ENCODE measurements around the gene EFCAB11. TPM values are rescaled to one million over a fixed set of nuclear protein-coding genes. Genes with fewer than 3 reads are reported as not detected.

EFCAB11 gene
- total and polyA plus RNA-seq, 9 of the 15 experiments (the other 6 are each of a cell fraction or from before 2014, with no cell fraction given): 13.4 to 37.9 (median 17.4) TPM

DNA sequence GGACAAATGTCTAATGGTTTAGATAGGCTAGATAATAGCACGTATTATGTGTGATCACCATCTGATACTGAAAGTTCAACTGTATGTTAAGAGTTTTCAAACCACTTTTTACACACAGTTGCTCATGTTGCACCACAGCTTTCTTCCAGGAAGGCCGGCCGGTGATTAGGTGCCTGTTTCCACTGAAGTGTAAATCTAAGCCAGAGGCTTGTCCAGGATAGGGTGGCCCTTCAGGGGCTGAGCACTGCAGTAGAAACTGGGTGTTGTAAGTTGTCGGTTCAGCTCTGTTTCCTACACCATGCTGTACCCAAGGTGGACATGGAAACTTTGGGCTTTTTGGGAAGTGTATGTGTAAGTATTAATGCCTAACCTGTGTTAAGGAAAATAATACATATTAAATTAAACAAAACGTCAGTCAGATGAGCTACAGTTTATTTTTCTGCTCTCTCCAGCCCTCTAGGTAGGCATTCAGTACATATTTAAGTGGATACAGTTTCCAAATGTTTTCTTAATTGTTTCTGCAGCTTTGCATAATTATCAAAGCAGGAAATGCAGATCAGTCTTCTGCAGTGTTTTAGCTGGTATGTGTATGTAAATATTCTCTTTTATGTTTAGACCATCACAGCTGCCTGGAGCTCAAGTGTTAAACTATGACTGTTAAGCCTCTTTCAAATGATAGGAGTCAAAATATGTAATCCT is 32.1 kb upstream of the EFCAB11 start (continued):
- TF ChIP-seq ZFP30 (CRISPR knock-in tag; IDR thresholded peaks at IDR 0.05; ENCODE audit: borderline replicate concordance): no peak

DNA sequence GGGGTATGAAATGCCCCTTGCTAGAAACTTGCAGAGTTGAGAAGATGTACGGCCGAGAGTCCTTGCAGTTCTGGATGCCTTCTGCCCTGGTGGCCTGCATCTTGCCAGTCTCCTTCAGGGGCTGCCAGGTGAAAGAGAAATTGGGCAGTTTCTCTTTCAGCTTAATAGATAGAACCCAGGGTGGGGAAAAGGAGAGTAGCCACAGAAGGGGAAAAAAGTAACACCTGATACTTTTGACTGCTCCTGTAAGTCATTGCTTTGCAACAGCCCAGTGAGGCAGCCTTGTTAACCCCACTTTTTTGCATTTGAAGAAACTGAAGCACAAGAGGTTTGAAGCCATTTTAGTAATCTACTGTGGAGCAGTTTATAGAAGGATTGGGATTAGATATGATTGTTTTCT is 28.8 kb upstream of the EFCAB11 start:
- Histone ChIP-seq H3K4me2 (ENCODE audit: insufficient read depth, low read length) (no peak overlapping the region), H3K9ac (ENCODE audit: insufficient read depth in 1 of 2, low read depth in 2 of 2, low read length in 2 of 2) (no peak overlapping the region), H3K4me1 (replicated peaks in 1 of 2; ENCODE audit: control insufficient read depth in 2 of 2, insufficient read depth in 2 of 2, low read length in 2 of 2) (no peaks in the 10 kb centered on the region), H3K27me3 (ENCODE audit: control insufficient read depth in 2 of 2, insufficient read depth in 2 of 2, low read length in 2 of 2) (no peaks in the 10 kb centered on the region), H3K79me2 (ENCODE audit: control insufficient read depth, insufficient read depth, low read length) (no peaks in the 10 kb centered on the region), H2AFZ (ENCODE audit: low read depth, low read length) (no peak overlapping the region), H3K36me3 (ENCODE audit: control insufficient read depth, insufficient read depth, low read length) (peaks cover 63% of the 10 kb centered on the region), H3K9me1 (ENCODE audit: control insufficient read depth, insufficient read depth, low read length) (no peaks in the 10 kb centered on the region), H3K4me3 (no peak overlapping the region), H4K20me1 (replicated peaks; ENCODE audit: control insufficient read depth, insufficient read depth, low read length) (no peaks in the 10 kb centered on the region), H3K9me3 (replicated peaks; ENCODE audit: control insufficient read depth, insufficient read depth, low read depth, low read length) (no peaks in the 10 kb centered on the region), H3K27ac (ENCODE audit: extremely low read depth, low read depth, low read length) (no peak overlapping the region)
- WGBS (ENCODE audit: insufficient coverage, low coverage, missing lambda C conversion rate): 94% methylated on average over 2 of the region's 2 CpGs
- DNase-seq (ENCODE audit: extremely low read depth in 1 of 4, low spot score in 3 of 4): no peak
- CTCF ChIA-PET (ENCODE audit: low intra/inter-chr PET ratio): no interaction called here
- POLR2A ChIA-PET: no interaction called here
- no TSS peak for BruUV-seq (replicated peaks)
- intact Hi-C loops (cut with micrococcal nuclease) (no loop called here), in situ Hi-C loops (cut with MboI) (no loop called here)
- ATAC-seq: no peak
- FAIRE-seq: no peak
- TF ChIP-seq, protein P1, sequence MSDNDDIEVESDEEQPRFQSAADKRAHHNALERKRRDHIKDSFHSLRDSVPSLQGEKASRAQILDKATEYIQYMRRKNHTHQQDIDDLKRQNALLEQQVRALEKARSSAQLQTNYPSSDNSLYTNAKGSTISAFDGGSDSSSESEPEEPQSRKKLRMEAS (CRISPR knock-in tag; IDR thresholded peaks at IDR 0.05): no peak
- TF ChIP-seq IRF2 (CRISPR knock-in tag; IDR thresholded peaks at IDR 0.05) (no peak), ZNF507 (tag; conservative IDR thresholded peaks at IDR 0.05) (no peak), ZNF175 (CRISPR knock-in tag; IDR thresholded peaks at IDR 0.05; ENCODE audit: low read depth) (no peak), BACH1 (tag; IDR thresholded peaks at IDR 0.05) (no peak), HDAC1 (IDR thresholded peaks at IDR 0.05) (no peak), BCOR (IDR thresholded peaks at IDR 0.05) (no peak), XRCC4 (IDR thresholded peaks at IDR 0.05; ENCODE audit: extremely low read depth, insufficient read depth, insufficient read length) (no peak), KAT8 (IDR thresholded peaks at IDR 0.05; ENCODE audit: low read depth) (no peak)
- TF ChIP-seq, protein P2, sequence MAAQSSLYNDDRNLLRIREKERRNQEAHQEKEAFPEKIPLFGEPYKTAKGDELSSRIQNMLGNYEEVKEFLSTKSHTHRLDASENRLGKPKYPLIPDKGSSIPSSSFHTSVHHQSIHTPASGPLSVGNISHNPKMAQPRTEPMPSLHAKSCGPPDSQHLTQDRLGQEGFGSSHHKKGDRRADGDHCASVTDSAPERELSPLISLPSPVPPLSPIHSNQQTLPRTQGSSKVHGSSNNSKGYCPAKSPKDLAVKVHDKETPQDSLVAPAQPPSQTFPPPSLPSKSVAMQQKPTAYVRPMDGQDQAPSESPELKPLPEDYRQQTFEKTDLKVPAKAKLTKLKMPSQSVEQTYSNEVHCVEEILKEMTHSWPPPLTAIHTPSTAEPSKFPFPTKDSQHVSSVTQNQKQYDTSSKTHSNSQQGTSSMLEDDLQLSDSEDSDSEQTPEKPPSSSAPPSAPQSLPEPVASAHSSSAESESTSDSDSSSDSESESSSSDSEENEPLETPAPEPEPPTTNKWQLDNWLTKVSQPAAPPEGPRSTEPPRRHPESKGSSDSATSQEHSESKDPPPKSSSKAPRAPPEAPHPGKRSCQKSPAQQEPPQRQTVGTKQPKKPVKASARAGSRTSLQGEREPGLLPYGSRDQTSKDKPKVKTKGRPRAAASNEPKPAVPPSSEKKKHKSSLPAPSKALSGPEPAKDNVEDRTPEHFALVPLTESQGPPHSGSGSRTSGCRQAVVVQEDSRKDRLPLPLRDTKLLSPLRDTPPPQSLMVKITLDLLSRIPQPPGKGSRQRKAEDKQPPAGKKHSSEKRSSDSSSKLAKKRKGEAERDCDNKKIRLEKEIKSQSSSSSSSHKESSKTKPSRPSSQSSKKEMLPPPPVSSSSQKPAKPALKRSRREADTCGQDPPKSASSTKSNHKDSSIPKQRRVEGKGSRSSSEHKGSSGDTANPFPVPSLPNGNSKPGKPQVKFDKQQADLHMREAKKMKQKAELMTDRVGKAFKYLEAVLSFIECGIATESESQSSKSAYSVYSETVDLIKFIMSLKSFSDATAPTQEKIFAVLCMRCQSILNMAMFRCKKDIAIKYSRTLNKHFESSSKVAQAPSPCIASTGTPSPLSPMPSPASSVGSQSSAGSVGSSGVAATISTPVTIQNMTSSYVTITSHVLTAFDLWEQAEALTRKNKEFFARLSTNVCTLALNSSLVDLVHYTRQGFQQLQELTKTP (IDR thresholded peaks at IDR 0.05; ENCODE audit: low read depth in 1 of 2, partially characterized antibody in 2 of 2): no peak
- TF ChIP-seq, protein P3, sequence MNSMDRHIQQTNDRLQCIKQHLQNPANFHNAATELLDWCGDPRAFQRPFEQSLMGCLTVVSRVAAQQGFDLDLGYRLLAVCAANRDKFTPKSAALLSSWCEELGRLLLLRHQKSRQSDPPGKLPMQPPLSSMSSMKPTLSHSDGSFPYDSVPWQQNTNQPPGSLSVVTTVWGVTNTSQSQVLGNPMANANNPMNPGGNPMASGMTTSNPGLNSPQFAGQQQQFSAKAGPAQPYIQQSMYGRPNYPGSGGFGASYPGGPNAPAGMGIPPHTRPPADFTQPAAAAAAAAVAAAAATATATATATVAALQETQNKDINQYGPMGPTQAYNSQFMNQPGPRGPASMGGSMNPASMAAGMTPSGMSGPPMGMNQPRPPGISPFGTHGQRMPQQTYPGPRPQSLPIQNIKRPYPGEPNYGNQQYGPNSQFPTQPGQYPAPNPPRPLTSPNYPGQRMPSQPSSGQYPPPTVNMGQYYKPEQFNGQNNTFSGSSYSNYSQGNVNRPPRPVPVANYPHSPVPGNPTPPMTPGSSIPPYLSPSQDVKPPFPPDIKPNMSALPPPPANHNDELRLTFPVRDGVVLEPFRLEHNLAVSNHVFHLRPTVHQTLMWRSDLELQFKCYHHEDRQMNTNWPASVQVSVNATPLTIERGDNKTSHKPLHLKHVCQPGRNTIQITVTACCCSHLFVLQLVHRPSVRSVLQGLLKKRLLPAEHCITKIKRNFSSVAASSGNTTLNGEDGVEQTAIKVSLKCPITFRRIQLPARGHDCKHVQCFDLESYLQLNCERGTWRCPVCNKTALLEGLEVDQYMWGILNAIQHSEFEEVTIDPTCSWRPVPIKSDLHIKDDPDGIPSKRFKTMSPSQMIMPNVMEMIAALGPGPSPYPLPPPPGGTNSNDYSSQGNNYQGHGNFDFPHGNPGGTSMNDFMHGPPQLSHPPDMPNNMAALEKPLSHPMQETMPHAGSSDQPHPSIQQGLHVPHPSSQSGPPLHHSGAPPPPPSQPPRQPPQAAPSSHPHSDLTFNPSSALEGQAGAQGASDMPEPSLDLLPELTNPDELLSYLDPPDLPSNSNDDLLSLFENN (IDR thresholded peaks at IDR 0.05; ENCODE audit: low read depth in 2 of 2, low read length in 2 of 2): no peak
